NCI-H526 (cell line): ENCODE data around the gene USP17L28.
"Not testable (repeated sequence)": the region's sequence is repeated elsewhere in the genome, so short reads cannot be mapped to it uniquely, and the experiment has no call there.

Experiments used
- DNase-seq, 2 experiments: peaks; one replicate each; lab custom pipeline; 2025; lab: John Stamatoyannopoulos, UW

Gene USP17L28, protein sequence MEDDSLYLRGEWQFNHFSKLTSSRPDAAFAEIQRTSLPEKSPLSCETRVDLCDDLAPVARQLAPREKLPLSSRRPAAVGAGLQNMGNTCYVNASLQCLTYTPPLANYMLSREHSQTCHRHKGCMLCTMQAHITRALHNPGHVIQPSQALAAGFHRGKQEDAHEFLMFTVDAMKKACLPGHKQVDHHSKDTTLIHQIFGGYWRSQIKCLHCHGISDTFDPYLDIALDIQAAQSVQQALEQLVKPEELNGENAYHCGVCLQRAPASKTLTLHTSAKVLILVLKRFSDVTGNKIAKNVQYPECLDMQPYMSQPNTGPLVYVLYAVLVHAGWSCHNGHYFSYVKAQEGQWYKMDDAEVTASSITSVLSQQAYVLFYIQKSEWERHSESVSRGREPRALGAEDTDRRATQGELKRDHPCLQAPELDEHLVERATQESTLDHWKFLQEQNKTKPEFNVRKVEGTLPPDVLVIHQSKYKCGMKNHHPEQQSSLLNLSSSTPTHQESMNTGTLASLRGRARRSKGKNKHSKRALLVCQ

DNA sequence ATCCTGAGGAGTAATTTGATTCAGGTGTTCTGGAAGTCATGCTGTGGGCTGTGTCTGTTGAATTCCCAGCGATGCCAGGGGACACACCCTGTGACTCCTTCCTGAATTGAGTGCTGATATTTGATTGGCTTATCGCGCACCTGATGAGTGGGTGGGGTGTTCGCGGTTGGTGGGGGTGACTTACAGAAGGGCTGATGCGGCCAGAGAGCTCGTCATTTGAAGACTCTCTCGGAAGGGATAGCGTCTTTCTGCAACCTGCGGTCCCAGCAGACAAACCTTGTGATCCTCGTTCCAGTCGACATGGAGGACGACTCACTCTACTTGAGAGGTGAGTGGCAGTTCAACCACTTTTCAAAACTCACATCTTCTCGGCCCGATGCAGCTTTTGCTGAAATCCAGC, at the start of gene USP17L28:
Gene USP17L28, plus strand, starts transcription at position 301 of the 400 bp plus-strand sequence. Its CDS starts 0 bp downstream, at position 301.
- DNase-seq: not testable (repeated sequence)

DNA sequence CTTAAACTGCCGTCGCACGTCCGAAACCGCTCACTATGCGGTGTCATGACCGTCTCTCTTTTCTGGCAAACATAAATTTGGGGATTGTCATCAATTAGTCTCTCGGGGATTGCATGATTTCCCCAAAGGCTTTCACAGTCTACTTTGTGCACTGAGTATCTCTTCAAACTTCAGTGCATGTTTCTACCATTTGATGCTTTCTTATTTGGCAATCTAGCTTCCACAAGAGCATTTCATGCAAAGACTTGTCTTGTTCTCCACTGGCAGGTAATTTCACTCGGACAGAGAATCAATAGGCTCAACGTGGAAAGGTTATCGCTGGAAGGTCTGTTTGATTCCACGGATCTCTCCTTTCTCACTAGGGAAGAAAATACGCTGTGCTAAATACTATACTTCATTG, 24.5 kb upstream of the USP17L28 start:
- not testable (repeated sequence) for DNase-seq

DNA sequence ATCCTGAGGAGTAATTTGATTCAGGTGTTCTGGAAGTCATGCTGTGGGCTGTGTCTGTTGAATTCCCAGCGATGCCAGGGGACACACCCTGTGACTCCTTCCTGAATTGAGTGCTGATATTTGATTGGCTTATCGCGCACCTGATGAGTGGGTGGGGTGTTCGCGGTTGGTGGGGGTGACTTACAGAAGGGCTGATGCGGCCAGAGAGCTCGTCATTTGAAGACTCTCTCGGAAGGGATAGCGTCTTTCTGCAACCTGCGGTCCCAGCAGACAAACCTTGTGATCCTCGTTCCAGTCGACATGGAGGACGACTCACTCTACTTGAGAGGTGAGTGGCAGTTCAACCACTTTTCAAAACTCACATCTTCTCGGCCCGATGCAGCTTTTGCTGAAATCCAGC, 23.8 kb upstream of the USP17L28 start, which contains the start of gene USP17L24:
Gene USP17L24, plus strand, starts transcription at position 301 of the 400 bp plus-strand sequence. Its CDS starts 0 bp downstream, at position 301.
- not testable (repeated sequence) for DNase-seq

DNA sequence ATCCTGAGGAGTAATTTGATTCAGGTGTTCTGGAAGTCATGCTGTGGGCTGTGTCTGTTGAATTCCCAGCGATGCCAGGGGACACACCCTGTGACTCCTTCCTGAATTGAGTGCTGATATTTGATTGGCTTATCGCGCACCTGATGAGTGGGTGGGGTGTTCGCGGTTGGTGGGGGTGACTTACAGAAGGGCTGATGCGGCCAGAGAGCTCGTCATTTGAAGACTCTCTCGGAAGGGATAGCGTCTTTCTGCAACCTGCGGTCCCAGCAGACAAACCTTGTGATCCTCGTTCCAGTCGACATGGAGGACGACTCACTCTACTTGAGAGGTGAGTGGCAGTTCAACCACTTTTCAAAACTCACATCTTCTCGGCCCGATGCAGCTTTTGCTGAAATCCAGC, 19.1 kb upstream of the USP17L28 start, which contains the start of gene USP17L25:
Gene USP17L25, plus strand, starts transcription at position 301 of the 400 bp plus-strand sequence. Its CDS starts 0 bp downstream, at position 301.
- not testable (repeated sequence) for DNase-seq

DNA sequence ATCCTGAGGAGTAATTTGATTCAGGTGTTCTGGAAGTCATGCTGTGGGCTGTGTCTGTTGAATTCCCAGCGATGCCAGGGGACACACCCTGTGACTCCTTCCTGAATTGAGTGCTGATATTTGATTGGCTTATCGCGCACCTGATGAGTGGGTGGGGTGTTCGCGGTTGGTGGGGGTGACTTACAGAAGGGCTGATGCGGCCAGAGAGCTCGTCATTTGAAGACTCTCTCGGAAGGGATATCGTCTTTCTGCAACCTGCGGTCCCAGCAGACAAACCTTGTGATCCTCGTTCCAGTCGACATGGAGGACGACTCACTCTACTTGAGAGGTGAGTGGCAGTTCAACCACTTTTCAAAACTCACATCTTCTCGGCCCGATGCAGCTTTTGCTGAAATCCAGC, 14.3 kb upstream of the USP17L28 start, which contains the start of gene USP17L26:
Gene USP17L26, plus strand, starts transcription at position 301 of the 400 bp plus-strand sequence. Its CDS starts 0 bp downstream, at position 301.
- DNase-seq: not testable (repeated sequence)

DNA sequence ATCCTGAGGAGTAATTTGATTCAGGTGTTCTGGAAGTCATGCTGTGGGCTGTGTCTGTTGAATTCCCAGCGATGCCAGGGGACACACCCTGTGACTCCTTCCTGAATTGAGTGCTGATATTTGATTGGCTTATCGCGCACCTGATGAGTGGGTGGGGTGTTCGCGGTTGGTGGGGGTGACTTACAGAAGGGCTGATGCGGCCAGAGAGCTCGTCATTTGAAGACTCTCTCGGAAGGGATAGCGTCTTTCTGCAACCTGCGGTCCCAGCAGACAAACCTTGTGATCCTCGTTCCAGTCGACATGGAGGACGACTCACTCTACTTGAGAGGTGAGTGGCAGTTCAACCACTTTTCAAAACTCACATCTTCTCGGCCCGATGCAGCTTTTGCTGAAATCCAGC, 9.6 kb upstream of the USP17L28 start, which contains the start of gene USP17L5:
Gene USP17L5, plus strand, starts transcription at position 301 of the 400 bp plus-strand sequence. Its CDS starts 0 bp downstream, at position 301.
- DNase-seq: not testable (repeated sequence)

DNA sequence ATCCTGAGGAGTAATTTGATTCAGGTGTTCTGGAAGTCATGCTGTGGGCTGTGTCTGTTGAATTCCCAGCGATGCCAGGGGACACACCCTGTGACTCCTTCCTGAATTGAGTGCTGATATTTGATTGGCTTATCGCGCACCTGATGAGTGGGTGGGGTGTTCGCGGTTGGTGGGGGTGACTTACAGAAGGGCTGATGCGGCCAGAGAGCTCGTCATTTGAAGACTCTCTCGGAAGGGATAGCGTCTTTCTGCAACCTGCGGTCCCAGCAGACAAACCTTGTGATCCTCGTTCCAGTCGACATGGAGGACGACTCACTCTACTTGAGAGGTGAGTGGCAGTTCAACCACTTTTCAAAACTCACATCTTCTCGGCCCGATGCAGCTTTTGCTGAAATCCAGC, 4.8 kb upstream of the USP17L28 start, which contains the start of gene USP17L27:
Gene USP17L27, plus strand, starts transcription at position 301 of the 400 bp plus-strand sequence. Its CDS starts 0 bp downstream, at position 301.
- DNase-seq: not testable (repeated sequence)

DNA sequence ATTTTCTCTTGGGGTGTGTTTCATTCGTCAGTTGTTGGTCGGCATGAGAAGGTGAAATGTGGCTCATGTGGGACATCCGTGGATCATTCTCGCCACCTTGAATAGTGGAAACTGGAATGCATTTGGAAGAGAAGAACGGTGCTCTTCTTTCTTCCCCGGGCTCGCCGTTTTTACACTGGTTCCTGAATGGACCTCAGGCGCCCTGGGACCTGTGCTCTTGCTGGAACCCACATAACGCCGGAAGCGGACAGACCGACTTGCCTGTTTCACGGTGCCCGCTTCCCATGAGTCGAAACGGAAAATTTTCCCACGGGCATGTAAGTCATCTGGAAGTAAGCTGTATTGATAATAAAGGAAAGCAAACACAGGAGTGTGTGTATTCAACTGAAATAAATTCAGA, 2.2 kb downstream of the USP17L28 start:
- DNase-seq: not testable (repeated sequence)

DNA sequence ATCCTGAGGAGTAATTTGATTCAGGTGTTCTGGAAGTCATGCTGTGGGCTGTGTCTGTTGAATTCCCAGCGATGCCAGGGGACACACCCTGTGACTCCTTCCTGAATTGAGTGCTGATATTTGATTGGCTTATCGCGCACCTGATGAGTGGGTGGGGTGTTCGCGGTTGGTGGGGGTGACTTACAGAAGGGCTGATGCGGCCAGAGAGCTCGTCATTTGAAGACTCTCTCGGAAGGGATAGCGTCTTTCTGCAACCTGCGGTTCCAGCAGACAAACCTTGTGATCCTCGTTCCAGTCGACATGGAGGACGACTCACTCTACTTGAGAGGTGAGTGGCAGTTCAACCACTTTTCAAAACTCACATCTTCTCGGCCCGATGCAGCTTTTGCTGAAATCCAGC, 4.6 kb downstream of the USP17L28 start, which contains the start of gene USP17L29:
Gene USP17L29, plus strand, starts transcription at position 301 of the 400 bp plus-strand sequence. Its CDS starts 0 bp downstream, at position 301.
- not testable (repeated sequence) for DNase-seq

DNA sequence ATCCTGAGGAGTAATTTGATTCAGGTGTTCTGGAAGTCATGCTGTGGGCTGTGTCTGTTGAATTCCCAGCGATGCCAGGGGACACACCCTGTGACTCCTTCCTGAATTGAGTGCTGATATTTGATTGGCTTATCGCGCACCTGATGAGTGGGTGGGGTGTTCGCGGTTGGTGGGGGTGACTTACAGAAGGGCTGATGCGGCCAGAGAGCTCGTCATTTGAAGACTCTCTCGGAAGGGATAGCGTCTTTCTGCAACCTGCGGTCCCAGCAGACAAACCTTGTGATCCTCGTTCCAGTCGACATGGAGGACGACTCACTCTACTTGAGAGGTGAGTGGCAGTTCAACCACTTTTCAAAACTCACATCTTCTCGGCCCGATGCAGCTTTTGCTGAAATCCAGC, 14.1 kb downstream of the USP17L28 start, which contains the start of gene USP17L30:
Gene USP17L30, plus strand, starts transcription at position 301 of the 400 bp plus-strand sequence. Its CDS starts 0 bp downstream, at position 301.
- DNase-seq: not testable (repeated sequence)

DNA sequence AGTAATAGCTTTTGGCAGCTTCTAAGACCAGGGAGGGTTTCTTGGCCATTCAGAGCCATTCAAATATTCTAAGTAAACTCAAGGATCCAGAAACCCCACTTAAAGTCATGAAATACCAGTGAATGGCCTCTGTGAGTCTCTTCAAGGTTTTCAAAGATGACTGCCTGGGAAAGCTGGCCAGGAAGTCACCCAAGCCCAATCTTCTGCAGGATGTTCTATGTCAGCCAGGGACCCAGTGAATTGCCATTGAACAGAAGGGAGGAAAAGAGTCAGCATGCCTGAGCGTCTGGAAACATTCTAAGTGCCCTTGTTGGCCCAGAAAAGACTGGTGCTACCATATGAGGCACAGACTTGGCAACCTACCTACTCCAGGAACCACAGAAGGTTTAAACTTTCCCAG, 31.2 kb downstream of the USP17L28 start:
- not testable (repeated sequence) for DNase-seq

DNA sequence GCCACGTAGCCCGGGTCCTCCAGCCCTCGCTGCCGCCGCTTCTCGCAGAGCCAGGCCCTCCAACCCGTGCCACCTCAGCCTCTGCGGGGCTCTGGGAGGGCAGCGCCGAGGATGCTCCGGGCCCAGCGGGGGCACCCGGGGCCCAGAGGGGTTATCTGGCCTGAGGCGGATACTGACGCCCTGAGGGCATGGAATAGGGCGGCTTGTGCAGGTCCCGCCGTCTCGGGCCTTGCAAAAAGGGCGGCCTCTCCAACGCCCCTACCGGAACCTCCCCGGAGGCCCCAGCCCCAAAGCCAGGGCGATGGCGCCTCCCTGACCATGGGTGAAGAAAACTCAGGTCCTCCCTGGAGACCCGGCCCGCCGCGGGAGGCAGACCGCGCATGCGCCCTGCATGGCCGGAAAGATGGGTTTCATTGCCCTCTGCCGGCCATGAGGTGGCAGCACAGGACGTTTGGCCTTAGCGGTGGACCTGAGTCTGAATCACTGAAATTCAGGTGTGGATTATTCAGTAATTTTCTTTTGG, 32.4 kb downstream of the USP17L28 start:
- peak in 1 of 2 experiments; percentile 3 for DNase-seq

DNA sequence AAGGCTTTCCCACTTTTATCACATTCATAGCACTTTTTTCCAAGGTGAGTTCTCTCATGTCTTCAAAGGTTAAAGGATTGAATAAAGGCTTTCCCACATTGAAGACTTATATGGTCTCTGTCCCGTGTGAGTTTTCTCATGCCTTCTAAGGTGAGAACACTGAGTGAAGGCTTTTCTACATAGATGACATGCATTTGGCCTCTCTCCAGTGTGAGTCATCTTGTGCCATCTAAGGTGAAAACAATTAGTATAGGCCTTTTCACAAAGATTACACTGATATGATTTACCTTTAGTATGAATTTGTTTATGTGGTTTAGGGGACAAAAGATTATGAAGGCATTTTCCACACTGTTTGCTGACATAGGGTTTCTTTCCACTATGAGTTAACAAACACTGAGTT, 35.4 kb downstream of the USP17L28 start:
- DNase-seq: no peak

DNA sequence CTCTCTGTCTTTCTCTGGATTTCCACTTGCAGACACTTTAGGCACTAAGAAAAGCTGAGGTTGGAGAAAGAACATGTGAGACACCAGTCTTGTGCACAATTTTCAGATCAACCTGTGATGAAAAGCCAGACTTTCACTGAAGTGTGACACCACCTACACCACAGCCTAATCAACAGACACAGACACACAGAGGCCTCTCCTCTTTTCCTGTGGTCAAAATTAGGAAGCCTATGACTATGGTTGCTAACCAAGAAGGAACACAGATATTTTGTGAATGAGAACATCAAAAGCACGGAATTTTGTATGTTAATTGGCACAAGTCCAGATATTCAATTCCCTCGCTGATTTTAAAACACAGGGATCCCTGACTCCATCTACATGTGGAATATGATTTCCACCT, 40.3 kb downstream of the USP17L28 start:
- not testable (repeated sequence) for DNase-seq
